GM23338 (cell line): ENCODE measurements around the gene GRIA2.

Source experiments
- CREB1 ChIP-seq: fragments of 250-450 bp; sonication (Bioruptor Pico); IDR thresholded peaks from 2 replicates; pipeline ENCODE4 v1.5.0; 2020; ENCODE audit warnings: low read depth, mild to moderate bottlenecking, moderate library complexity
- CTCF ChIP-seq, 2 experiments: fragments of 200-600 bp in 1 of 2; sonication (generic) in 1 of 2; conservative IDR thresholded peaks; 2 replicates each; pipeline versions ENCODE4 v1.5.1 to v1.6.1; 2016 to 2017; ENCODE audit warnings: antibody characterized with exemption in 2 of 2, low read depth in 2 of 2, mild to moderate bottlenecking in 2 of 2, moderate library complexity in 1 of 2
- ETS1 ChIP-seq: IDR thresholded peaks from 2 replicates; pipeline ENCODE4 v1.6.1; 2016; ENCODE audit warnings: antibody characterized with exemption
- EZH2 ChIP-seq: fragments of 200-600 bp; sonication (generic); IDR thresholded peaks from one replicate; pipeline ENCODE4 v1.8.0; 2017; ENCODE audit warnings: antibody characterized with exemption, mild to moderate bottlenecking, low read depth; ENCODE audit not compliant: unreplicated experiment
- EZH2phosphoT487 ChIP-seq: fragments of 200-600 bp; sonication (generic); IDR thresholded peaks from one replicate; pipeline ENCODE4 v1.8.1; 2018; ENCODE audit warnings: antibody characterized with exemption; ENCODE audit not compliant: unreplicated experiment
- JUNB ChIP-seq: IDR thresholded peaks from one replicate; pipeline ENCODE4 v1.6.1; 2016; ENCODE audit warnings: antibody characterized with exemption; ENCODE audit not compliant: unreplicated experiment
- NANOG ChIP-seq: IDR thresholded peaks from 2 replicates; pipeline ENCODE4 v1.6.1; 2016; ENCODE audit warnings: antibody characterized with exemption, borderline replicate concordance
- POLR2AphosphoS5 ChIP-seq: IDR thresholded peaks from 2 replicates; pipeline ENCODE4 v1.6.1; 2016; ENCODE audit warnings: antibody characterized with exemption, low read depth
- REST ChIP-seq: IDR thresholded peaks from one replicate; pipeline ENCODE4 v1.6.1; 2018; ENCODE audit warnings: antibody characterized with exemption; ENCODE audit not compliant: unreplicated experiment
- STAT1 ChIP-seq: IDR thresholded peaks from one replicate; pipeline ENCODE4 v1.6.1; 2016; ENCODE audit warnings: antibody characterized with exemption; ENCODE audit not compliant: unreplicated experiment
- ZNF114 ChIP-seq: fragments of 250-450 bp; sonication (Bioruptor Pico); IDR thresholded peaks from 2 replicates; pipeline ENCODE4 v1.5.0; 2020; ENCODE audit warnings: mild to moderate bottlenecking, moderate library complexity
- ZNF331 ChIP-seq: fragments of 250-450 bp; sonication (Bioruptor Pico); IDR thresholded peaks from 2 replicates; pipeline ENCODE4 v1.5.0; 2020; ENCODE audit warnings: low read depth, mild to moderate bottlenecking, moderate library complexity

- TF ChIP-seq POLR2AphosphoS5 (no peak), CTCF (conservative IDR thresholded peaks at IDR 0.05; ENCODE audit: low read depth in 2 of 2) (peak; percentile 30 to 58; a peak in 2 of 4 replicates), EZH2 (no peak), CREB1 (CRISPR knock-in tag) (no peak), STAT1 (no peak), EZH2phosphoT487 (no peak), ZNF114 (CRISPR knock-in tag) (no peak), REST (no peak), ZNF331 (CRISPR knock-in tag) (no peak), JUNB (no peak), ETS1 (no peak), NANOG (no peak)
Measured at GRCh38 chr4:157291071-157291470, 70.5 kb downstream of the GRIA2 start.
